Ishikawa (cell line): ENCODE measurements around the gene ZCCHC14.

Experiments used
- CEBPB ChIP-seq: IDR thresholded peaks from 2 replicates; pipeline ENCODE4 v1.6.1; 2012
- CREB1 ChIP-seq: IDR thresholded peaks from 2 replicates; pipeline ENCODE4 v1.6.1; 2012; ENCODE audit warnings: low read depth
- EGR1 ChIP-seq: IDR thresholded peaks from 2 replicates; pipeline ENCODE4 v1.6.1; 2012
- EP300 ChIP-seq: IDR thresholded peaks from 2 replicates; pipeline ENCODE4 v1.6.1; 2012; ENCODE audit warnings: borderline replicate concordance
- FOXM1 ChIP-seq: IDR thresholded peaks from 2 replicates; pipeline ENCODE4 v1.6.1; 2012; ENCODE audit warnings: low read depth, borderline replicate concordance
- MAX ChIP-seq: IDR thresholded peaks from 2 replicates; pipeline ENCODE4 v1.6.1; 2012
- RAD21 ChIP-seq: IDR thresholded peaks from 2 replicates; pipeline ENCODE4 v1.6.1; 2012; ENCODE audit warnings: low read depth
- REST ChIP-seq: IDR thresholded peaks from 2 replicates; pipeline ENCODE4 v1.6.1; 2012; ENCODE audit warnings: low read depth, mild to moderate bottlenecking
- TAF1 ChIP-seq: IDR thresholded peaks from 2 replicates; pipeline ENCODE4 v1.6.1; 2012; ENCODE audit warnings: low read depth, mild to moderate bottlenecking
- TCF12 ChIP-seq: IDR thresholded peaks from 2 replicates; pipeline ENCODE4 v1.6.1; 2012; ENCODE audit warnings: low read depth
- TEAD4 ChIP-seq: IDR thresholded peaks from 2 replicates; pipeline ENCODE4 v1.6.1; 2012
- YY1 ChIP-seq: IDR thresholded peaks from 2 replicates; pipeline ENCODE4 v1.6.1; 2012; ENCODE audit warnings: low read depth
- ZBTB7A ChIP-seq: IDR thresholded peaks from 2 replicates; pipeline ENCODE4 v1.6.1; 2012; ENCODE audit warnings: low read depth

GRCh38 chr16:87538160-87538559 is 45.3 kb upstream of the ZCCHC14 start:
- TF ChIP-seq REST (no peak), CREB1 (no peak), RAD21 (no peak), TAF1 (no peak), FOXM1 (no peak), EGR1 (no peak), EP300 (no peak), MAX (no peak), CEBPB (no peak), TCF12 (no peak), ZBTB7A (no peak), YY1 (no peak), TEAD4 (no peak)
